ENCODE data around the gene TMCC2.

- TF ChIP-seq CTCF (IDR thresholded peaks at IDR 0.05; ENCODE audit: control extremely low read depth in 1 of 3, insufficient read depth in 1 of 3, low read depth in 1 of 3, low read length in 3 of 3) (no peak), EP300 (IDR thresholded peaks at IDR 0.05; ENCODE audit: borderline replicate concordance in 1 of 2, low read depth in 2 of 2, low read length in 2 of 2) (no peak), CHD1 (IDR thresholded peaks at IDR 0.05; ENCODE audit: low read depth, low read length) (no peak), SIX5 (IDR thresholded peaks at IDR 0.05; ENCODE audit: low read depth, low read length) (no peak), GTF2F1 (IDR thresholded peaks at IDR 0.05; ENCODE audit: borderline replicate concordance, low read depth, low read length) (no peak)
Observed at GRCh38 chr1:205241366-205242030, 13.8 kb downstream of the TMCC2 start.

Measured in H1 (cell line).